Measurements from ENCODE around the gene MEGF8. TPM values are rescaled to one million over a fixed set of nuclear protein-coding genes. Genes with fewer than 3 reads are reported as not detected.

The MEGF8 gene
- total RNA-seq, 4 donors from 2014 or later: 12.5 to 150 (median 35.7) TPM

DNA sequence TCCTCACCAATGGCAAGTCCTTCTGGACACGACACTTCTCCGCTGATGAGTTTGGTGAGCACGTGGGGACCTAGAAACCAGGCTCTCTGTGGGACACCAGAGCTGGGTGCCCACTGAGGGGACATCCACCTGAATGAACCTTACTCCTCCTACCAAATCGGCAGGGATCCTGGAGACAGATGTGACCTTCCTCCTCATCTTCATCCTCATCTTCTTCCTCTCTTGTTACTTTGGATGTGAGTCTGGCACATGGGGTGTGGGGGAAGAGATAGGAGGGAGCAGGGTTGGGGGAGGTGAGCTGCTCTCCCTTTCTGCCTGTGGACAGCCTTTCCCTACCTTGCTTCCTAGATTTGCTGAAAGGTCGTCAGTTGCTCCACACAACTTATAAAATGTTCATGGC lies 10.4 kb upstream of the MEGF8 start:
- Histone ChIP-seq H3K36me3 (no peaks in the 10 kb centered on the region), H3K27me3 (no peaks in the 10 kb centered on the region), H3K9me3 (no peaks in the 10 kb centered on the region), H3K4me3 (replicated peaks in 1 of 3) (no peak overlapping the region), H3K4me1 (peaks cover 5 to 10% of the 10 kb centered on the region in 2 donors), H3K27ac (no peak overlapping the region)
- TF ChIP-seq POLR2A (IDR thresholded peaks at IDR 0.05): no peak
- TF ChIP-seq, protein P1, sequence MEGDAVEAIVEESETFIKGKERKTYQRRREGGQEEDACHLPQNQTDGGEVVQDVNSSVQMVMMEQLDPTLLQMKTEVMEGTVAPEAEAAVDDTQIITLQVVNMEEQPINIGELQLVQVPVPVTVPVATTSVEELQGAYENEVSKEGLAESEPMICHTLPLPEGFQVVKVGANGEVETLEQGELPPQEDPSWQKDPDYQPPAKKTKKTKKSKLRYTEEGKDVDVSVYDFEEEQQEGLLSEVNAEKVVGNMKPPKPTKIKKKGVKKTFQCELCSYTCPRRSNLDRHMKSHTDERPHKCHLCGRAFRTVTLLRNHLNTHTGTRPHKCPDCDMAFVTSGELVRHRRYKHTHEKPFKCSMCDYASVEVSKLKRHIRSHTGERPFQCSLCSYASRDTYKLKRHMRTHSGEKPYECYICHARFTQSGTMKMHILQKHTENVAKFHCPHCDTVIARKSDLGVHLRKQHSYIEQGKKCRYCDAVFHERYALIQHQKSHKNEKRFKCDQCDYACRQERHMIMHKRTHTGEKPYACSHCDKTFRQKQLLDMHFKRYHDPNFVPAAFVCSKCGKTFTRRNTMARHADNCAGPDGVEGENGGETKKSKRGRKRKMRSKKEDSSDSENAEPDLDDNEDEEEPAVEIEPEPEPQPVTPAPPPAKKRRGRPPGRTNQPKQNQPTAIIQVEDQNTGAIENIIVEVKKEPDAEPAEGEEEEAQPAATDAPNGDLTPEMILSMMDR (IDR thresholded peaks at IDR 0.05): no peak
- 83 to 85% methylated on average over 5 of the region's 5 CpGs for WGBS, 2 donors
- DNase-seq: no peak
- intact Hi-C loops (cut with DNase I): no loop called here

DNA sequence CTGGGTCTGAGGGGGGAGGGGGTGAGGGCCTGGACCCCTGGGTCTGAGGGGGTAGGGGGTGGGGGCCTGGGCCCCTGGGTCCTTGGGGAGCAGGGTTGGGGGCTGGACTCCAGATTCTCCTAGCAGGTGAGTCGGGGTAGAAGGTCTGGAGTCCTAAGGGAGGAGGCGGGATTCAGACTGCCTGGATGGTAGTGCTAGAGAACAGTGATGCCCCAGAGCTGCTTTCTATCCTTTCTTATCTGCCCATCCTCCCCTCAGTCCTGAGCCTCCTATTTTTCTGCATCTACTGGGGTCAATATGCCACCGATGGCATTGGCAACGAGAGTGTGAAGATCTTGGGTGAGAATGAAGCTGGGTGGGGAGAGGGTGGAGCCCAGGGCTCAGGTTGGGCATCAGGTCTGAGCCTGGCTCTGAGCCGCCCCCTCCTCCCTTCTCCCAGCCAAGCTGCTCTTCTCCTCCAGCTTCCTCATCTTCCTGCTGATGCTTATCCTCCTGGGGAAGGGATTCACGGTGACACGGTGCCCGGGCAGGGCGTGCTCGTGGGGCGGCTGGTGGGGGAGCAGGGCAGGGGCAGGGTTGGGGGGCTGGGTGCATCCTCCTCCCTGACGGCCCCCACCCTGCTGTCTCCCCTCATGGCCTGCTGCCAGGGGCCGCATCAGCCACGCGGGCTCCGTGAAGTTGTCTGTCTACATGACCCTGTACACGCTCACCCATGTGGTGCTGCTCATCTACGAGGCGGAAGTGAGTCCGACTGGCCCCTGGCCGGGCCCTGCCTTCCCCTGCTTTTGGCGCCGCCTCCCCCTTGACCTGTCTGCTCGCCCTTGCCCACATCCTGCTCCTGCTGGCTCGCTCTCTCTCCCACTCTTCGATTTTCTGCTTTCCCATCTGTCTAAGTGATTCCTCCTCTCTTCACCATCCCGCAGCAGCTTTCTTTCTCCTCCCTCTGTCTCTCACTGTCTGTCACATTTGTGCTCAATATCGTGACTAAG lies 8.9 kb upstream of the MEGF8 start:
- H3K9me3 ChIP-seq: no peaks in the 10 kb centered on the region
- WGBS, 2 donors: 34 to 37% methylated on average over 25 to 28 of the region's 28 CpGs
- DNase-seq: no peak
- no peaks in the 10 kb centered on the region for H3K36me3 ChIP-seq
- H3K27ac ChIP-seq: no peak overlapping the region
- peaks cover 5 to 10% of the 10 kb centered on the region in 2 donors for H3K4me1 ChIP-seq
- no peak overlapping the region for H3K4me3 ChIP-seq (replicated peaks in 1 of 3)
- intact Hi-C loops (cut with DNase I): no loop called here
- H3K27me3 ChIP-seq: no peaks in the 10 kb centered on the region
- TF ChIP-seq, protein P1 (IDR thresholded peaks at IDR 0.05): no peak
- no peak for TF ChIP-seq POLR2A (IDR thresholded peaks at IDR 0.05)

- H3K4me1 ChIP-seq: peaks cover 5 to 10% of the 10 kb centered on the region in 2 donors
- 94 to 95% methylated on average over 12 to 13 of the region's 13 CpGs for WGBS, 2 donors
- no peaks in the 10 kb centered on the region for H3K9me3 ChIP-seq
- no peak overlapping the region for H3K4me3 ChIP-seq (replicated peaks in 1 of 3)
- no peaks in the 10 kb centered on the region for H3K27me3 ChIP-seq
- TF ChIP-seq POLR2A (IDR thresholded peaks at IDR 0.05): no peak
- TF ChIP-seq, protein P1 (IDR thresholded peaks at IDR 0.05): no peak
- H3K36me3 ChIP-seq: no peaks in the 10 kb centered on the region
- intact Hi-C loops (cut with DNase I): no loop called here
- no peak overlapping the region for H3K27ac ChIP-seq
- no peak for DNase-seq
Observed at GRCh38 chr19:42317535-42317934, 7.9 kb upstream of the MEGF8 start.

- WGBS, 2 donors: 55 to 69% methylated on average over 9 of the region's 9 CpGs
- Histone ChIP-seq H3K4me3 (replicated peaks in 1 of 3) (no peak overlapping the region), H3K27ac (no peak overlapping the region), H3K27me3 (peaks cover 13% of the 10 kb centered on the region), H3K9me3 (no peaks in the 10 kb centered on the region), H3K4me1 (peaks cover 20 to 30% of the 10 kb centered on the region in 2 donors), H3K36me3 (no peaks in the 10 kb centered on the region)
- intact Hi-C loops (cut with DNase I): loop anchor here (5.0 kb wide), 1 partner anchor 190 kb away; the partner anchor contains the start of gene POU2F2
- no peak for TF ChIP-seq POLR2A (IDR thresholded peaks at IDR 0.05)
- TF ChIP-seq, protein P1 (IDR thresholded peaks at IDR 0.05): no peak
- DNase-seq: no peak
Observed at GRCh38 chr19:42322305-42322704, 3.1 kb upstream of the MEGF8 start.

GRCh38 chr19:42323473-42323851 lies 2.0 kb upstream of the MEGF8 start:
- 12 to 24% methylated on average over 22 to 26 of the region's 29 CpGs for WGBS, 2 donors
- Histone ChIP-seq H3K9me3 (no peaks in the 10 kb centered on the region), H3K27me3 (peaks cover 13% of the 10 kb centered on the region), H3K36me3 (no peaks in the 10 kb centered on the region), H3K27ac (no peak overlapping the region), H3K4me3 (replicated peaks in 1 of 3) (no peak overlapping the region), H3K4me1 (peaks cover 25 to 33% of the 10 kb centered on the region in 2 donors)
- TF ChIP-seq POLR2A (IDR thresholded peaks at IDR 0.05): no peak
- TF ChIP-seq, protein P1 (IDR thresholded peaks at IDR 0.05): no peak
- intact Hi-C loops (cut with DNase I): loop anchor here (5.0 kb wide), 1 partner anchor 191 kb away; the partner anchor contains the start of gene POU2F2
- peak in 1 of 2 donors; percentile 15 for DNase-seq
